Thoracic aorta (tissue), 2 donors: Measurements from ENCODE around the gene MAGI1. TPM values are rescaled to one million over a fixed set of nuclear protein-coding genes. Genes with fewer than 3 reads are reported as not detected.

Source experiments
- ATAC-seq: fragments of 150-250 bp; one replicate; pipeline ENCODE4 v1.8.0; 2017; ENCODE audit warnings: low read depth; ENCODE audit not compliant: insufficient number of reproducible peaks, low FRiP score
- DNase-seq: peaks from one replicate; pipeline ENCODE4 v3.0.0-alpha.2; 2020; ENCODE audit warnings: low spot score
- H3K27ac ChIP-seq, 2 donors: fragments of 200-600 bp; sonication (generic); 1 replicate in 1 of 2; 2 replicates in 1 of 2; pipeline ENCODE4 v1.5.1; 2016; ENCODE audit warnings: mild to moderate bottlenecking in 2 of 2, moderate library complexity in 2 of 2
- H3K27me3 ChIP-seq: fragments of 200-600 bp; sonication (generic); replicated peaks from 2 replicates; pipeline ENCODE4 v1.6.0; 2016; ENCODE audit warnings: mild to moderate bottlenecking; ENCODE audit not compliant: insufficient read depth
- H3K36me3 ChIP-seq: fragments of 200-600 bp; sonication (generic); one replicate; pipeline ENCODE4 v1.5.1; 2016
- H3K4me1 ChIP-seq, 2 donors: fragments of 200-600 bp; sonication (generic); 1 replicate in 1 of 2; 2 replicates in 1 of 2; pipeline versions ENCODE4 v1.5.1 to v1.6.0; 2016; ENCODE audit warnings: low read depth in 2 of 2, mild to moderate bottlenecking in 1 of 2; ENCODE audit not compliant: control insufficient read depth in 1 of 2
- H3K4me3 ChIP-seq: fragments of 200-600 bp; sonication (generic); 2 replicates; pipeline ENCODE4 v1.5.1; 2016; ENCODE audit warnings: mild to moderate bottlenecking
- H3K9me3 ChIP-seq: fragments of 200-600 bp; sonication (generic); 2 replicates; pipeline ENCODE4 v1.5.1; 2016
- CTCF ChIP-seq: fragments of 200-600 bp; sonication (generic); IDR thresholded peaks from one replicate; pipeline ENCODE4 v1.5.1; 2019; ENCODE audit warnings: antibody characterized with exemption
- total RNA-seq, 2 donors: library from RNA; depleted of rRNA; stranded (reverse); fragments of >200 nt; gene quantifications; one replicate each; pipeline versions ENCODE4 v1.1.0 to v1.2.3, GENCODE V29; 2016

Gene MAGI1
- total RNA-seq, 2 donors from 2014 or later: 48.2 to 88.5 TPM

DNA sequence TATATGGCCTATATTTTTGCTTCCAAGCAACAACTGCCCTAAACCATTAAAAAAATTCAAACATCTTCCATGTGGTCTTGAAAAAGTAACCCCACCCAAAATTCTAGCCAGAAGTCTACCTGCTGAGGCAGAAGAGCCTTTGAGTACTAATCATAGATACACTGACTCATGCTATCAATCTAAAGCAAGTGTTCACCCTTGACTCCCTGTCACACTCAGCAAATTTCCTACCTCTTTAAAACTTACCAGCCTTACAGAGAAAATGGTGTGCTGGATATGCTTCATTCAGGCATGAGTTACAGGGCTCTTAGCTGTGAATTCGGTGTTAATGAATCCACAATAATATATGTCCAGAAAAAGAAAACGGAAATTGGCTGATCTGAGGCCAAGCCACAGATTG is 373.8 kb downstream of the MAGI1 start:
- Histone ChIP-seq H3K4me3 (no peak overlapping the region), H3K4me1 (peaks cover 0 to 10% of the 10 kb centered on the region in 2 donors), H3K27me3 (no peaks in the 10 kb centered on the region), H3K27ac (no peak overlapping the region), H3K9me3 (no peaks in the 10 kb centered on the region), H3K36me3 (no peaks in the 10 kb centered on the region)
- DNase-seq (no peak), ATAC-seq (no peak)
- no peak for TF ChIP-seq CTCF

GRCh38 chr3:65664446-65664845 is 374.3 kb downstream of the MAGI1 start:
- DNase-seq (no peak), ATAC-seq (no peak)
- no peaks in the 10 kb centered on the region for H3K27me3 ChIP-seq
- no peaks in the 10 kb centered on the region for H3K9me3 ChIP-seq
- H3K36me3 ChIP-seq: no peaks in the 10 kb centered on the region
- H3K4me3 ChIP-seq: no peak overlapping the region
- H3K27ac ChIP-seq: no peak overlapping the region
- TF ChIP-seq CTCF: no peak
- peaks cover 0 to 9% of the 10 kb centered on the region in 2 donors for H3K4me1 ChIP-seq

GRCh38 chr3:65662095-65662494 is 376.6 kb downstream of the MAGI1 start:
- Histone ChIP-seq H3K27ac (no peak overlapping the region), H3K4me3 (no peak overlapping the region), H3K36me3 (no peaks in the 10 kb centered on the region), H3K4me1 (peaks cover 4 to 22% of the 10 kb centered on the region in 2 donors), H3K9me3 (no peaks in the 10 kb centered on the region), H3K27me3 (no peaks in the 10 kb centered on the region)
- no peak for TF ChIP-seq CTCF
- ATAC-seq (no peak), DNase-seq (no peak)

GRCh38 chr3:65660000-65660598 is 378.6 kb downstream of the MAGI1 start:
- TF ChIP-seq CTCF: no peak
- Histone ChIP-seq H3K36me3 (no peaks in the 10 kb centered on the region), H3K27me3 (no peaks in the 10 kb centered on the region), H3K27ac (no peak overlapping the region), H3K4me1 (peaks cover 4 to 22% of the 10 kb centered on the region in 2 donors), H3K9me3 (no peaks in the 10 kb centered on the region), H3K4me3 (no peak overlapping the region)
- DNase-seq (no peak), ATAC-seq (no peak)

DNA sequence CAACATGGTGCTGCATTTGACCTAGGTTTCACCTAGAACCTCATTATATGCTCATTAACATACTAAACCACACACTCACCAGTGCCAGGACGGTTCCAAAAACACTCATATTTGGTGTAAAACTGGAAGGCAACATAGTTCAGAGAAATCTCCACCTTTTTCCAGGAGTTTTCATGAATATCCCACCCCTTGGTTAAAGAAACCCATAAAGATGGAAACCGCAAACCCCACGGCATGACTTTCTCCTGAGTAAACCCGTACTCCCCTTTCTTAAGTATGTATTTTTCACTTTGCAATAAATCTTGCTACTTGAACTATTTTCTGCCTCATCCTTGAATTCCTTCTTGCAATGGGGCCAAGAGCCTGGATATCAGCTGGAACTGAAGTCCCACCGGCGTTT is 379.3 kb downstream of the MAGI1 start:
- ATAC-seq (no peak), DNase-seq (no peak)
- Histone ChIP-seq H3K4me1 (peaks cover 4 to 22% of the 10 kb centered on the region in 2 donors), H3K27ac (no peak overlapping the region), H3K4me3 (no peak overlapping the region), H3K9me3 (no peaks in the 10 kb centered on the region), H3K27me3 (no peaks in the 10 kb centered on the region), H3K36me3 (no peaks in the 10 kb centered on the region)
- no peak for TF ChIP-seq CTCF
